SH-SY5Y (cell line): ENCODE data around the gene METAP2.

Experiments
- GATA2 ChIP-seq: IDR thresholded peaks from 2 replicates; pipeline ENCODE4 v1.6.1; 2011; ENCODE audit warnings: mild to moderate bottlenecking, low read depth, low read length
- GATA3 ChIP-seq: IDR thresholded peaks from 2 replicates; pipeline ENCODE4 v1.6.1; 2011; ENCODE audit warnings: low read depth, mild to moderate bottlenecking, low read length, moderate library complexity

- no peak for TF ChIP-seq GATA2
- TF ChIP-seq GATA3 = no peak
Measured at GRCh38 chr12:95516757-95517156, 42.8 kb downstream of the METAP2 start.
